ENCODE measurements around the gene LYZL4. TPM values are rescaled to one million over a fixed set of nuclear protein-coding genes. Genes with fewer than 3 reads are reported as not detected.

LYZL4 gene
- total and polyA plus RNA-seq, 2 experiments from 2014 or later = not detected

DNA sequence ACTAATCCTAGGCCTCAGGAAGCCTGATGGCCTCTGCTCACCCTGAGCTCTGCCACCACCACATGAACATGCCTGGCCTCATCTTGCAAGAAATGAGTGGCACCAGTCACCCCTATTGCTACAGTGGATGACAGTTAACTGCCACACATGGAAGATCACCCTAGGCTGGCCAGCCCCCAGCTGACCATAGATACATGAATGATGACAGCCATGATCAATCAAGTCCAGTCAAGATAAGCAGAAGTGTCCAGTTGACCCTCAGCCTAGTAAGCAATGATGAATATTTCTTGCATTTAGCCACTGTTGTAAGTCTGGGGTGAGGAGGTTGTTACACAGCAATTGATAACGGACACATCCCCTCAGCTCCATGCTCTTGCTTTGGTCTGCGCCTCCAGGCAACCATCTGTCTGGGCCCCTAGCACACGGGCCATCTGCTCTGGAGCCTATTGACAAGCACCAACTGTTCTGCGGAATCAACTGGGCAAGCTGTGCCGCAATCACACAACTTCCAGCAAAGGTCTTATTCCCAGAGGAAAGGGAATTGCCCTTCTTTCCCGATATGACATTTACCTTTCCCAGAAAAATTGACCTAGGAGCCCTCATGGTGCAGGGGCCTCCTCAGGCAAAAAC, 2.2 kb upstream of the LYZL4 start:
- H2AFZ ChIP-seq = no peak overlapping the region
- no peaks in the 10 kb centered on the region for H3K4me1 ChIP-seq (ENCODE audit: insufficient read depth)
- H4K20me1 ChIP-seq (ENCODE audit: insufficient read depth) = no peaks in the 10 kb centered on the region
- in situ Hi-C loops (cut with MboI) = no loop called here
- H3K36me3 ChIP-seq (ENCODE audit: low read depth) = no peaks in the 10 kb centered on the region
- DNase-seq = no peak
- no peaks in the 10 kb centered on the region for H3K9me3 ChIP-seq (ENCODE audit: low read depth)
- no peak overlapping the region for H3K27ac ChIP-seq
- WGBS, 2 experiments (ENCODE audit: low coverage in 1 of 2, low lambda C conversion rate in 2 of 2, missing lambda C conversion rate in 2 of 2) = 54 to 55% methylated on average over 6 of the region's 6 CpGs
- no peak for TF ChIP-seq EZH2 (IDR thresholded peaks at IDR 0.05; ENCODE audit: insufficient read depth, poor library complexity, severe bottlenecking)
- no peak for TF ChIP-seq EZH2phosphoT487 (IDR thresholded peaks at IDR 0.05; ENCODE audit: insufficient read depth, low read depth)
- no peak overlapping the region for H3K9ac ChIP-seq
- H3F3A ChIP-seq (ENCODE audit: insufficient read depth) = no peaks in the 10 kb centered on the region
- no peak overlapping the region for H3K4me2 ChIP-seq (ENCODE audit: unreplicated experiment)
- peaks cover 3% of the 10 kb centered on the region for H3K27me3 ChIP-seq (replicated peaks; ENCODE audit: insufficient read depth)
- no peaks in the 10 kb centered on the region for H3K79me2 ChIP-seq (ENCODE audit: insufficient read depth)
- H3K9me2 ChIP-seq (ENCODE audit: insufficient read depth) = no peaks in the 10 kb centered on the region
- H3K4me3 ChIP-seq = no peak overlapping the region

DNA sequence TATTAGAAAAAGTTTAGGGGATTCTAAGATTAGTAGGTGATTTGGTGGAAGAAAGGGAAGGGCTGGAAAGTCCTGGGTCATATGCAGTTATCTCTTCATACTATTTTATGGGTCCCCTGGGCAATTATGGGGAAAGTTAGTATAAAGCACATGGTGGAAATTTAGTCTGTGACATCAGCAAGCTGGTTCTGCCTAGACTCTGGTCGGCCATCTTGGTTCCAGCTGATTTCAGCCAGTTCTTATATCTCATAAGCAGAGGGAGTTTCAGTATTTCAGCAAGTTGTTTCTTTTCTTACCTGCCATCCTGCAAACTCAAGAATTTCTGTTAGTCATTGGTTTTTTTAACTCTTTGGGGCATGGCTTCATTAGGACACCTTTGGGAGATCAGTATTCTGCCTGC, 1.0 kb upstream of the LYZL4 start:
- 25 to 26% methylated on average over 1 of the region's 1 CpG for WGBS, 2 experiments (ENCODE audit: low coverage in 1 of 2, low lambda C conversion rate in 2 of 2, missing lambda C conversion rate in 2 of 2)
- no peaks in the 10 kb centered on the region for H3K36me3 ChIP-seq (ENCODE audit: low read depth)
- in situ Hi-C loops (cut with MboI) = no loop called here

DNA sequence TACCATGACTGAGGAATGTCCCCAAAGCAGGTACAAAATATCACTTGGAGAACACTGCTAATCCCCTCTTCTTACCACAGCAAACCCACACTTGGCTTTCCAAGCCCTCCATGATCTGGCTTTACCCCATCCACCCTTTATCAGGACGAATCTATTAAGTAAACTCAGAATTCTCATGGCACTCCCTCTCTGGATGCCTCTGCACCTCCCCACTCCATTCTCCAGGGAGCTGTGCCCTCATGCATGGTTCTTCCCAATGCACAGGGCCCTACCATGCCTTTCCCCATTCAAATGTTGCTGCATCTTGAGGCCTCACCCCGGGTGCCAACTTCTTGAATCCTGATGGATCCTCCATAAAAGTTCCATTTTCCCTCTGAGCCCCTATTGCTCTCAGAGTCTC, 2.3 kb downstream of the LYZL4 start:
- Histone ChIP-seq H3K36me3 (ENCODE audit: low read depth) (no peaks in the 10 kb centered on the region), H3K27ac (no peak overlapping the region), H3F3A (ENCODE audit: insufficient read depth) (no peaks in the 10 kb centered on the region), H3K4me2 (ENCODE audit: unreplicated experiment) (no peak overlapping the region), H3K4me1 (ENCODE audit: insufficient read depth) (no peaks in the 10 kb centered on the region), H3K9me3 (ENCODE audit: low read depth) (no peaks in the 10 kb centered on the region), H3K9me2 (ENCODE audit: insufficient read depth) (no peaks in the 10 kb centered on the region), H2AFZ (no peak overlapping the region), H3K27me3 (replicated peaks; ENCODE audit: insufficient read depth) (no peaks in the 10 kb centered on the region; the same call in 1 of the 2 replicates), H3K79me2 (ENCODE audit: insufficient read depth) (no peaks in the 10 kb centered on the region), H3K4me3 (no peak overlapping the region), H4K20me1 (ENCODE audit: insufficient read depth) (no peaks in the 10 kb centered on the region), H3K9ac (no peak overlapping the region)
- TF ChIP-seq EZH2phosphoT487 (IDR thresholded peaks at IDR 0.05; ENCODE audit: insufficient read depth, low read depth) = no peak
- no peak for TF ChIP-seq EZH2 (IDR thresholded peaks at IDR 0.05; ENCODE audit: insufficient read depth, poor library complexity, severe bottlenecking)
- WGBS, 2 experiments (ENCODE audit: low coverage in 1 of 2, low lambda C conversion rate in 2 of 2, missing lambda C conversion rate in 2 of 2) = 9 to 19% methylated on average over 2 of the region's 2 CpGs
- no peak for DNase-seq
- in situ Hi-C loops (cut with MboI) = no loop called here

More for the DNA sequence above, 1.0 kb upstream of the LYZL4 start:
- no peaks in the 10 kb centered on the region for H3K4me1 ChIP-seq (ENCODE audit: insufficient read depth)
- H3K9ac ChIP-seq = no peak overlapping the region
- no peaks in the 10 kb centered on the region for H3K9me2 ChIP-seq (ENCODE audit: insufficient read depth)
- no peaks in the 10 kb centered on the region for H3F3A ChIP-seq (ENCODE audit: insufficient read depth)
- H2AFZ ChIP-seq = no peak overlapping the region
- H3K9me3 ChIP-seq (ENCODE audit: low read depth) = no peaks in the 10 kb centered on the region
- H4K20me1 ChIP-seq (ENCODE audit: insufficient read depth) = no peaks in the 10 kb centered on the region
- DNase-seq = no peak
- no peaks in the 10 kb centered on the region for H3K79me2 ChIP-seq (ENCODE audit: insufficient read depth)
- H3K4me2 ChIP-seq (ENCODE audit: unreplicated experiment) = no peak overlapping the region
- peaks cover 3% of the 10 kb centered on the region for H3K27me3 ChIP-seq (replicated peaks; ENCODE audit: insufficient read depth)
- no peak overlapping the region for H3K4me3 ChIP-seq
- no peak overlapping the region for H3K27ac ChIP-seq
- TF ChIP-seq EZH2phosphoT487 (IDR thresholded peaks at IDR 0.05; ENCODE audit: insufficient read depth, low read depth) (no peak), EZH2 (IDR thresholded peaks at IDR 0.05; ENCODE audit: insufficient read depth, poor library complexity, severe bottlenecking) (no peak)

DNA sequence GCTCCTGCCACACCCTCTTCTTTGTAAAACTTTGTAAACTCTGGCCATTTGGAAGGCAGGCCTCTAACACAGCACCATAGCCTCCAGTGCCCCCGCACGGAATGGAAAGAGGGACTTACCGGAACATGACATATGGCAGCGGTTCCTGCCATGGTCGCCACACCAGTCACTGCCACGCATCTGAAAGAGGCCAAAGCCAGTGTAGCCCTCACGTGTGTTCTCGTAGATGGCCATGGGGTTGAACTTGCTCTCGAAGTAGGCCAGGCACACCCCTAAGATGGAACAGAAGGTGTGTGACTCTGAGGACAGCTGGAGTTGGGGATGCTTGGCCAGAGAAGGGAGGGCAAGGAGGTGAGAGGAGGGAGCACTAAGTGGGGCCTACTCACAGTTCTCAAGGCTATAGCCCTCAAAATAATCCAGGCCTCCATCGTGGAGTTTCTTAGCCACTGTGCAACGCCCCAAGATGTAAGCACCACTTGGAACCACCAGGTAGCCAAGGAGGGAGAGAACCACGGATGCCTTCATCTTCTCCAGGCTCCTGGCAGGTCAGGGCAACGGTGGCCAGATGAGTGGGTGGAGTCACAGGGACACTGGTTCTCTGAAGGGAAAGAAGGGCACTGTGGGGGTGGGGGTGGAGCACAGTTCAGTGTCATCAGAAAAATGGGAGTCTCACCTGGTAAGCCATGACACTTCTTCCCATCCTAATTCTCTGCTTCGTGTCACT, 3.5 kb downstream of the LYZL4 start:
- H3K4me1 ChIP-seq (ENCODE audit: insufficient read depth) = no peaks in the 10 kb centered on the region
- in situ Hi-C loops (cut with MboI) = no loop called here
- no peaks in the 10 kb centered on the region for H3F3A ChIP-seq (ENCODE audit: insufficient read depth)
- no peak overlapping the region for H3K27ac ChIP-seq
- no peaks in the 10 kb centered on the region for H3K79me2 ChIP-seq (ENCODE audit: insufficient read depth)
- 55 to 56% methylated on average over 14 of the region's 14 CpGs for WGBS, 2 experiments (ENCODE audit: low coverage in 1 of 2, low lambda C conversion rate in 2 of 2, missing lambda C conversion rate in 2 of 2)
- H3K27me3 ChIP-seq (replicated peaks; ENCODE audit: insufficient read depth) = no peaks in the 10 kb centered on the region; the same call in 1 of the 2 replicates
- H3K9ac ChIP-seq = no peak overlapping the region
- H2AFZ ChIP-seq = no peak overlapping the region
- no peaks in the 10 kb centered on the region for H3K36me3 ChIP-seq (ENCODE audit: low read depth)
- no peak overlapping the region for H3K4me2 ChIP-seq (ENCODE audit: unreplicated experiment)
- TF ChIP-seq EZH2phosphoT487 (IDR thresholded peaks at IDR 0.05; ENCODE audit: insufficient read depth, low read depth) (no peak), EZH2 (IDR thresholded peaks at IDR 0.05; ENCODE audit: insufficient read depth, poor library complexity, severe bottlenecking) (no peak)
- H3K9me3 ChIP-seq (ENCODE audit: low read depth) = no peaks in the 10 kb centered on the region
- H3K4me3 ChIP-seq = no peak overlapping the region
- H3K9me2 ChIP-seq (ENCODE audit: insufficient read depth) = no peaks in the 10 kb centered on the region
- DNase-seq = no peak
- no peaks in the 10 kb centered on the region for H4K20me1 ChIP-seq (ENCODE audit: insufficient read depth)
